SU-DHL-6 (cell line): ENCODE measurements around the gene MRM1.

Experiments
- H2AFZ ChIP-seq: fragments of 200-600 bp; sonication (generic); 2 replicates; pipeline ENCODE4 v1.6.1; 2014; ENCODE audit warnings: low read depth, mild to moderate bottlenecking, moderate library complexity, mixed read lengths, antibody characterized with exemption, low read length; ENCODE audit not compliant: severe bottlenecking
- H3F3A ChIP-seq: fragments of 200-600 bp; shearing (Covaris generic); 2 replicates; pipeline ENCODE4 v1.6.0; 2016; ENCODE audit warnings: antibody characterized with exemption, mild to moderate bottlenecking; ENCODE audit not compliant: insufficient read depth
- H3K27ac ChIP-seq: fragments of 200-600 bp; sonication (generic); 2 replicates; pipeline ENCODE4 v1.5.1; 2016; ENCODE audit warnings: low read depth, mild to moderate bottlenecking, low read length, moderate library complexity, mixed read lengths
- H3K27me3 ChIP-seq: fragments of 200-600 bp; sonication (generic), shearing (Covaris generic); 2 replicates; pipeline ENCODE4 v1.6.0; 2014; ENCODE audit warnings: mild to moderate bottlenecking, low read length
- H3K36me3 ChIP-seq: fragments of 200-600 bp; sonication (generic); 2 replicates; pipeline ENCODE4 v1.6.1; 2014; ENCODE audit warnings: mild to moderate bottlenecking, low read length, mixed read lengths
- H3K4me2 ChIP-seq: fragments of 300-600, 200-600 bp; shearing (Covaris generic), sonication (generic); 2 replicates; pipeline ENCODE4 v1.6.0; 2014; ENCODE audit warnings: low read length, low read depth, mild to moderate bottlenecking; ENCODE audit not compliant: poor library complexity, severe bottlenecking
- H3K4me3 ChIP-seq: fragments of 200-600 bp; sonication (generic); 2 replicates; pipeline ENCODE4 v1.5.1; 2014; ENCODE audit warnings: antibody characterized with exemption, low read length, mild to moderate bottlenecking, mixed read lengths; ENCODE audit not compliant: insufficient read depth, poor library complexity, severe bottlenecking
- H3K79me2 ChIP-seq: fragments of 200-600 bp; sonication (generic); 2 replicates; pipeline ENCODE4 v1.6.1; 2014; ENCODE audit warnings: mild to moderate bottlenecking, low read length, moderate library complexity; ENCODE audit not compliant: insufficient read depth
- H3K9ac ChIP-seq: fragments of 200-600 bp; sonication (generic); 2 replicates; pipeline ENCODE4 v1.7.0; 2014; ENCODE audit warnings: mild to moderate bottlenecking, low read length
- H3K9me2 ChIP-seq: fragments of 200-600 bp; sonication (generic); replicated peaks from 2 replicates; pipeline ENCODE4 v1.6.1; 2014; ENCODE audit warnings: low read length; ENCODE audit not compliant: insufficient read depth
- H3K9me3 ChIP-seq: fragments of 200-600 bp; sonication (generic); 2 replicates; pipeline ENCODE4 v1.6.1; 2014; ENCODE audit warnings: low read length, mixed read lengths; ENCODE audit not compliant: insufficient read depth
- H4K20me1 ChIP-seq: fragments of 200-600 bp; sonication (generic); 2 replicates; pipeline ENCODE4 v1.6.1; 2014; ENCODE audit warnings: low read depth, mild to moderate bottlenecking, antibody characterized with exemption, low read length, moderate library complexity, mixed read lengths
- EZH2phosphoT487 ChIP-seq: fragments of 200-600 bp; sonication (generic), shearing (Covaris generic); conservative IDR thresholded peaks from 2 replicates; pipeline ENCODE4 v1.6.1; 2018; ENCODE audit warnings: mild to moderate bottlenecking, antibody characterized with exemption, low read length, moderate library complexity, mixed read lengths
- TF ChIP-seq, protein P1 (sequence below): fragments of 200-600 bp; sonication (generic); IDR thresholded peaks from one replicate; pipeline ENCODE4 v1.5.1; 2017; ENCODE audit warnings: antibody characterized with exemption, mild to moderate bottlenecking, low read length, moderate library complexity; ENCODE audit not compliant: insufficient read depth, poor library complexity, severe bottlenecking

Gene MRM1

GRCh38 chr17:36641331-36641876 lies 40.0 kb downstream of the MRM1 start:
- H3K4me3 ChIP-seq, result no peak overlapping the region
- no peak overlapping the region for H3K4me2 ChIP-seq
- H3K79me2 ChIP-seq, result no peaks in the 10 kb centered on the region
- TF ChIP-seq, protein P1, sequence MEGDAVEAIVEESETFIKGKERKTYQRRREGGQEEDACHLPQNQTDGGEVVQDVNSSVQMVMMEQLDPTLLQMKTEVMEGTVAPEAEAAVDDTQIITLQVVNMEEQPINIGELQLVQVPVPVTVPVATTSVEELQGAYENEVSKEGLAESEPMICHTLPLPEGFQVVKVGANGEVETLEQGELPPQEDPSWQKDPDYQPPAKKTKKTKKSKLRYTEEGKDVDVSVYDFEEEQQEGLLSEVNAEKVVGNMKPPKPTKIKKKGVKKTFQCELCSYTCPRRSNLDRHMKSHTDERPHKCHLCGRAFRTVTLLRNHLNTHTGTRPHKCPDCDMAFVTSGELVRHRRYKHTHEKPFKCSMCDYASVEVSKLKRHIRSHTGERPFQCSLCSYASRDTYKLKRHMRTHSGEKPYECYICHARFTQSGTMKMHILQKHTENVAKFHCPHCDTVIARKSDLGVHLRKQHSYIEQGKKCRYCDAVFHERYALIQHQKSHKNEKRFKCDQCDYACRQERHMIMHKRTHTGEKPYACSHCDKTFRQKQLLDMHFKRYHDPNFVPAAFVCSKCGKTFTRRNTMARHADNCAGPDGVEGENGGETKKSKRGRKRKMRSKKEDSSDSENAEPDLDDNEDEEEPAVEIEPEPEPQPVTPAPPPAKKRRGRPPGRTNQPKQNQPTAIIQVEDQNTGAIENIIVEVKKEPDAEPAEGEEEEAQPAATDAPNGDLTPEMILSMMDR, result no peak
- TF ChIP-seq EZH2phosphoT487, result no peak
- no peak overlapping the region for H3K27ac ChIP-seq
- H3F3A ChIP-seq, result no peaks in the 10 kb centered on the region
- H3K9me3 ChIP-seq, result no peaks in the 10 kb centered on the region
- H3K9me2 ChIP-seq, result no peaks in the 10 kb centered on the region
- H4K20me1 ChIP-seq, result no peaks in the 10 kb centered on the region
- H3K27me3 ChIP-seq, result no peaks in the 10 kb centered on the region
- no peaks in the 10 kb centered on the region for H3K36me3 ChIP-seq
- H2AFZ ChIP-seq, result no peak overlapping the region
- no peak overlapping the region for H3K9ac ChIP-seq

DNA sequence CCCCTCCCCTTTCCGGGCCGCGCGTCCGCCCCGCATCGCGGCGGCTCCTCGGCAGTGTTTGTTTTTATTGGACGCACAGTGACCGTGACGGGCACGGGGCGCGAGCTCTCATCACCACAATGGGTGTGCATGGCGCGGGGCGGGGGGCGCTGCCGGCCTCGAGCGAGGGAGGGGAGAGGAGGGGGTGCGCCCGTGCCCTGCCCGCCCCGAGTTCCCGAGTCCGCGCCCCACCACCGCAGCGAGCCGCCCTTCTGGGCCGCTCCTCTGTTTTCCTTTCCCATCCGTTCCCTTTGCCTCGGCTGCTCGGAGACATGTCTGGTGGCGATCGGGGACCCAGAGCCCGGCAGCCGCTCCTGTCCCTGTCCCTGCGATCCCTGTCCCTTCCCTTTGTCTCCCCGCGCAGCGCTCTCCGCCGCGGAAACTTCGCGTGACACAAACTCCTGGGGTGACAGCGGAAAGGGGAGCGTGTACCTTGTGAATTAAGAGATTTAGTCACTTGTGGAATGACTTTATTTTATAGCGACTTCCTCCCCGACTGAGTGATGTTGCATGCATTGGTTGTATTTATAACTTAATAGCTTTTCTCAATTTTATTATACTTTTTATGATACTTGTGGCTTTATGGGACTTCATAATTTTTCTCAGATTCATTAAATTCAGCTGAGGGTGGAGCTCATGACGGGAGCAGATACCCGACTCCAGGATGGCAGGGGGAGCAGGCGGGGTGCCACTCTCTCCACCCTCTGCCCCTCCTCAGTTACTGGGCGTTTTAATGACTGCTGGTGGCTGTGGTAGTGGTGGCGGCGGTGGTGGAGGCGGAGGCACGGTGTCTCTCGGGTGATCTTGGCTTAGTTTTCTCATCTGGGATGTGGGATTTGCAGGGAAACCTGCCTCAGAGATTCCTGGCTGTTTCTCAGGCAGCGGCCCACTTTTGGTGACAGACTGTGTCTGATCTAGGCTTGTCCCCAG lies 40.8 kb downstream of the MRM1 start:
- no peaks in the 10 kb centered on the region for H3K9me3 ChIP-seq
- no peaks in the 10 kb centered on the region for H3K9me2 ChIP-seq
- H3K27ac ChIP-seq, result no peak overlapping the region
- no peaks in the 10 kb centered on the region for H3K27me3 ChIP-seq
- no peak overlapping the region for H2AFZ ChIP-seq
- H3K4me3 ChIP-seq, result no peak overlapping the region
- H3K36me3 ChIP-seq, result no peaks in the 10 kb centered on the region
- H3K79me2 ChIP-seq, result no peaks in the 10 kb centered on the region
- H3K9ac ChIP-seq, result no peak overlapping the region
- H3K4me2 ChIP-seq, result no peak overlapping the region
- no peaks in the 10 kb centered on the region for H4K20me1 ChIP-seq
- no peaks in the 10 kb centered on the region for H3F3A ChIP-seq
- no peak for TF ChIP-seq EZH2phosphoT487
- TF ChIP-seq, protein P1, result no peak

DNA sequence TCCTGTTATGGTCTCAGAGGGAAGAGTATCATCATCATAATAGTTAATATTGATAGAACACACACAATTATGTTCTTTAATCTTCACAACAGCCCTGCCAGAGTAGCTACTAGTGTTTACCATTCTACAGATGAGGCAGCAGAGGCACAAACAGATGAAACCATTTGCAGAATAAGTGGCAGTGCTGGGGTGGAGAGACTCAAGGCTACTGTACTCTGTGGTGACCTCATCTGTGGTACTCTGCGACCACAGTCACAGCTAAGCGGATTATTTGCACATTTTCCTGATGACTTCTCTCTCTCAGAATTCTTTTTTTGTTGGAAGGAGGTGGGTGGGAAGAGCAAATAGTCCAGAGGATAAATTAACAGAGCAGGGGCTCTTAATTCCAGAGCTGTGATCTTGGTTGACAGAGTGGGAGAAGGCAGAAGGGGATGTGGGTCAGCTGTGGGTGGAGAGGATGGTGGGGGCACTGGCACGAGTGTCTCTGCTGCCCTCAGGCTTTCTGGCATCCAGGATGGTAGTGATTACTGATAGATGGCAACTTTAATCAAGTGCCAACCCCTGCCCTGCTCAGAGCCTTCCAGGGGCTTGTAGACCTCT lies 41.8 kb downstream of the MRM1 start:
- TF ChIP-seq EZH2phosphoT487, result no peak
- TF ChIP-seq, protein P1, result no peak
- Histone ChIP-seq H2AFZ (no peak overlapping the region), H3K9me2 (no peaks in the 10 kb centered on the region), H3K9me3 (no peaks in the 10 kb centered on the region), H3K9ac (no peak overlapping the region), H3K4me2 (no peak overlapping the region), H3K27me3 (no peaks in the 10 kb centered on the region), H4K20me1 (no peaks in the 10 kb centered on the region), H3K79me2 (no peaks in the 10 kb centered on the region), H3K4me3 (no peak overlapping the region), H3K27ac (no peak overlapping the region), H3K36me3 (no peaks in the 10 kb centered on the region), H3F3A (no peaks in the 10 kb centered on the region)
